Activated CD8-positive, alpha-beta T cell treated with anti-CD3 and anti-CD28 coated beads, Interleukin-2, amount 10 ng/mL, durations not matched to agents 7 days and 5 days (primary cell): ENCODE measurements around the gene ERCC1. TPM values are rescaled to one million over a fixed set of nuclear protein-coding genes. Genes with fewer than 3 reads are reported as not detected.

Experiments used
- ATAC-seq: fragments of 150-1000 bp; cut with Tn5 transposase; one replicate; pipeline ENCODE4 v1.10.0; 2021; ENCODE audit warnings: moderate library complexity
- CTCF ChIA-PET: fragments of 350-600 bp; sonication (Branson Sonifier 250); formaldehyde crosslinking; loops from one replicate; lab custom pipeline; 2021; ENCODE audit warnings: antibody characterized with exemption; lab: Charles Lee
- POLR2A ChIA-PET: fragments of 350-600 bp; sonication (Branson Sonifier 250); formaldehyde crosslinking; loops from one replicate; lab custom pipeline; 2021; ENCODE audit warnings: antibody characterized with exemption; lab: Charles Lee
- DNase-seq: peaks from one replicate; pipeline ENCODE4 v3.0.0-alpha.2; 2020
- H3K27ac Mint-ChIP-seq: one replicate; pipeline ENCODE4 v1.8.0; 2021; ENCODE audit warnings: mild to moderate bottlenecking, mixed read lengths
- H3K27me3 Mint-ChIP-seq: one replicate; pipeline ENCODE4 v1.8.0; 2021; ENCODE audit warnings: low read depth, mixed read lengths
- H3K36me3 Mint-ChIP-seq: one replicate; pipeline ENCODE4 v1.8.0; 2021; ENCODE audit warnings: low read depth, mixed read lengths
- H3K4me1 Mint-ChIP-seq: one replicate; pipeline ENCODE4 v1.8.0; 2021; ENCODE audit warnings: low read depth, mixed read lengths
- H3K4me3 Mint-ChIP-seq: one replicate; pipeline ENCODE4 v1.8.0; 2021; ENCODE audit warnings: mild to moderate bottlenecking, mixed read lengths
- H3K9me3 Mint-ChIP-seq: one replicate; pipeline ENCODE4 v1.8.0; 2022; ENCODE audit warnings: mixed read lengths; ENCODE audit not compliant: insufficient read depth
- microRNA-seq: library from miRNA; unstranded; fragments of <30 nt; microRNA quantifications from one replicate; pipeline ENCODE4 v1.2.0, GENCODE V29; 2022
- total RNA-seq, 2 experiments: library from RNA; stranded (reverse); gene quantifications; one replicate each; pipeline ENCODE4 v1.2.3, GENCODE V29; 2021

ERCC1 gene
- total RNA-seq, 2 experiments from 2014 or later: 57.5 to 64.8 TPM

GRCh38 chr19:45361608-45362007 lies 62.1 kb downstream of the ERCC1 start:
- H3K4me3 Mint-ChIP-seq: no peak overlapping the region
- CTCF ChIA-PET: no interaction called here
- no peak overlapping the region for H3K27ac Mint-ChIP-seq
- peaks cover 10% of the 10 kb centered on the region for H3K36me3 Mint-ChIP-seq
- no peak for DNase-seq
- H3K4me1 Mint-ChIP-seq: no peaks in the 10 kb centered on the region
- no peaks in the 10 kb centered on the region for H3K27me3 Mint-ChIP-seq
- no peak for ATAC-seq
- H3K9me3 Mint-ChIP-seq: no peaks in the 10 kb centered on the region
- POLR2A ChIA-PET: no interaction called here

DNA sequence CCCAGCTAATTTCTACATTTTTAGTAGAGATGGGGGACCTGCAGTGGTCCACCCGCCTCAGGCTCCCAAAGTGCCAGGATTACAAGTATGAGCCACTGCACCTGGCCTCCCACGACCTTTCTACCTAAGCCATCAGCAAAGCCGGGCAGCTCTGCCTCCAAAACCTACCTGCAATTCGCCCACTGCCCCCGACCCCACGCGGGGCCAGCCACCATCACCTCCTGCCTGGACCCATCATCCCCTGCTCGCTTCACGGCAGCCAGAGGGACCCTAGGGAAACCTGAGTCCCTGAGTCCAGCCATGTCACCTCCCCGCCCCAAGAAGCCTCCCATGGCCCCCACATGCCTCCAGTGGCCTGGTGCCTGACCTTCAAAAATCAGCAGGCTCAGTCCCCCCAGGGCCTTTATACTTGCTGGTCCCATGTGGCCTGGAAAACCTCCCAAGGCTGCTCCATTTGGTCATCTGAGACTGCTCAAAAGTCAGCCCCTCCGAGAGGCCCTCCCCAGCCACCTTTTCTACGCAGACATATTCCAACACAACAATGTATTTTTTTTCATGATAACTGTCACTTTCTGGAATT lies 65.4 kb downstream of the ERCC1 start:
- Mint-ChIP-seq H3K4me1 (no peaks in the 10 kb centered on the region), H3K27ac (no peak overlapping the region), H3K27me3 (no peaks in the 10 kb centered on the region), H3K4me3 (no peak overlapping the region), H3K36me3 (peaks cover 23% of the 10 kb centered on the region), H3K9me3 (no peaks in the 10 kb centered on the region)
- DNase-seq (no peak), ATAC-seq (no peak)
- POLR2A ChIA-PET: no interaction called here
- CTCF ChIA-PET: interaction anchor here (0.8 kb wide), 1 partner anchor 11 kb away, joined by 3 read pairs; no protein-coding TSS in a partner anchor

DNA sequence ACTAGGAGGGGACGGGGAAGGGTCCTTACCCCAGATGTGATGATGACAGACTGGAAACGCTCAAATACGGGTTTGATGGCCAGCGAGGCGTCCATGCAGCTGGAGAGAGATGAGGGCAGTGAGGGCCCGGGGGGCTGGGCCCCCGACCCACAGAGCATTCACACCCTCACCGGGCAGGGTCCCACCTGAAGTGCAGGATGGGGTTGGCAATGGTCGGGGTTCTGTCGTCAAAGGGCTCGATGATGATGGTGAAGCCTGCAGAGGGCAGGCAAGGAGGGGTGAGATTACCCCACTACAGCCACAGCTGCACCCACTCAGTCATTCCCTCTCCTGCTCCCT lies 66.3 kb downstream of the ERCC1 start:
- Mint-ChIP-seq H3K27me3 (no peaks in the 10 kb centered on the region), H3K9me3 (no peaks in the 10 kb centered on the region), H3K4me3 (no peak overlapping the region), H3K27ac (no peak overlapping the region), H3K36me3 (peaks cover 23% of the 10 kb centered on the region), H3K4me1 (no peaks in the 10 kb centered on the region)
- POLR2A ChIA-PET: no interaction called here
- ATAC-seq (no peak), DNase-seq (no peak)
- CTCF ChIA-PET: interaction anchor here (0.8 kb wide), 1 partner anchor 12 kb away, joined by 3 read pairs; no protein-coding TSS in a partner anchor

Small RNA genes within 50 kb of the gene (microRNA-seq; reads per million reads assigned to microRNA genes)
- gene MIR6088: not detected

Other genes with a start within 250 kb of the ERCC1 start
- gene TRAPPC6A, start 245.7 kb downstream of the ERCC1 start, total RNA-seq: 10 to 100 TPM; 54.0 to 55.5 TPM
- gene BLOC1S3, start 245.1 kb downstream of the ERCC1 start, total RNA-seq: 10 to 100 TPM; 16.0 to 16.7 TPM
- not detected for gene EXOC3L2, start 178.5 kb downstream of the ERCC1 start, total RNA-seq
- gene MARK4, start 172.6 kb downstream of the ERCC1 start, total RNA-seq: 10 to 100 TPM; 18.3 to 18.5 TPM
- not detected for gene CKM, start 101.0 kb downstream of the ERCC1 start, total RNA-seq
- gene KLC3, start 83.2 kb downstream of the ERCC1 start, total RNA-seq: not detected
- 10 to 100 TPM; 23.7 to 24.4 TPM for gene ERCC2, start 53.3 kb downstream of the ERCC1 start, total RNA-seq
- 10 to 100 TPM; 11.8 to 13.4 TPM for gene PPP1R13L, start 18.8 kb downstream of the ERCC1 start, total RNA-seq
- gene POLR1G, start 17.3 kb downstream of the ERCC1 start, total RNA-seq: 10 to 100 TPM in 1 of 2 experiments, 1 to 10 TPM in 1; 9.5 to 10.6 TPM
- gene FOSB, start 44.1 kb upstream of the ERCC1 start, total RNA-seq: 100 to 1,000 TPM; 154 to 172 TPM
- gene RTN2, start 73.1 kb upstream of the ERCC1 start, total RNA-seq: 1 to 10 TPM; 2.0 to 3.4 TPM
- gene PPM1N, start 74.5 kb upstream of the ERCC1 start, total RNA-seq: 1 to 10 TPM; 1.6 to 3.2 TPM
- 100 to 1,000 TPM; 215 to 222 TPM for gene VASP, start 83.6 kb upstream of the ERCC1 start, total RNA-seq
- gene OPA3, start 160.9 kb upstream of the ERCC1 start, total RNA-seq: 10 to 100 TPM; 13.4 to 14.9 TPM
- gene GPR4, start 178.3 kb upstream of the ERCC1 start, total RNA-seq: not detected
- 10 to 100 TPM; 93.6 to 97.6 TPM for gene EML2, start 215.5 kb upstream of the ERCC1 start, total RNA-seq
- 1 to 10 TPM; 7.0 to 9.2 TPM for gene GIPR, start 244.3 kb upstream of the ERCC1 start, total RNA-seq